K562 (cell line): ENCODE results near the gene POT1. TPM values are rescaled to one million over a fixed set of nuclear protein-coding genes. Genes with fewer than 3 reads are reported as not detected.

ENCODE experiments used
- ATAC-seq: fragments of 200-7000 bp; cut with Tn5 transposase; 3 replicates; pipeline ENCODE4 v1.9.1; 2020; ENCODE audit warnings: moderate library complexity
- BruUV-seq: library from RNA; stranded (reverse); fragments of 400-500 nt; replicated peaks from 2 replicates; lab custom pipeline; 2021; lab: Mats Ljungman, UMichigan
- CTCF ChIA-PET: fragments of 300-600 bp; formaldehyde crosslinking; extraction: SDS; loops from one replicate; lab custom pipeline; 2021; ENCODE audit warnings: low intra/inter-chr PET ratio; lab: Yijun Ruan, JAX
- POLR2A ChIA-PET: fragments of 300-600, 350-650 bp; sonication (Branson Sonifier 250); formaldehyde crosslinking; extraction: SDS; loops from one replicate; lab custom pipeline; 2021; ENCODE audit warnings: antibody characterized with exemption, inconsistent platforms; lab: Yijun Ruan, JAX
- DNase-seq, 4 experiments: peaks; one replicate each; pipeline versions ENCODE4 v3.0.0 to v3.0.0-alpha.2; 2011 to 2018; ENCODE audit warnings: low spot score in 3 of 4, mixed read lengths in 3 of 4; ENCODE audit errors: extremely low read depth in 1 of 4
- FAIRE-seq: peaks from 2 replicates; lab custom pipeline; 2011; peaks lifted over from hg19 to GRCh38; lab: Jason Lieb, UNC
- H2AFZ ChIP-seq: 2 replicates; pipeline ENCODE4 v1.6.0; 2011; ENCODE audit warnings: low read depth, low read length, control low read depth, inconsistent platforms
- H3K27ac ChIP-seq: fragments of 200-600 bp; 3 replicates; pipeline ENCODE4 v1.8.0; 2011; ENCODE audit warnings: low read depth, mild to moderate bottlenecking, control low read depth, inconsistent platforms, low read length, moderate library complexity, mixed read lengths; ENCODE audit errors: extremely low read depth
- H3K27me3 ChIP-seq, 2 experiments: fragments of 300-600 bp in 1 of 2; 2 replicates in 1 of 2; 3 replicates in 1 of 2; pipeline versions ENCODE4 v1.6.0 to v1.8.0; 2011; ENCODE audit warnings: inconsistent platforms in 2 of 2, low read length in 2 of 2, mild to moderate bottlenecking in 1 of 2, mixed read lengths in 1 of 2, moderate library complexity in 1 of 2; ENCODE audit not compliant: control insufficient read depth in 2 of 2, insufficient read depth in 2 of 2
- H3K36me3 ChIP-seq: fragments of 300-600 bp; 3 replicates; pipeline ENCODE4 v1.8.0; 2011; ENCODE audit warnings: mild to moderate bottlenecking, low read length, inconsistent platforms; ENCODE audit not compliant: control insufficient read depth, insufficient read depth
- H3K4me1 ChIP-seq, 2 experiments: fragments of 200-600 bp in 1 of 2; replicated peaks in 1 of 2; 2 replicates in 1 of 2; 3 replicates in 1 of 2; pipeline versions ENCODE4 v1.5.1 to v1.8.0; 2011; ENCODE audit warnings: inconsistent platforms in 2 of 2, low read length in 2 of 2, mild to moderate bottlenecking in 1 of 2, mixed read lengths in 1 of 2, moderate library complexity in 1 of 2; ENCODE audit not compliant: control insufficient read depth in 2 of 2, insufficient read depth in 2 of 2
- H3K4me2 ChIP-seq: 2 replicates; pipeline ENCODE4 v1.6.1; 2011; ENCODE audit warnings: low read length, control low read depth, inconsistent platforms, mixed read lengths; ENCODE audit not compliant: insufficient read depth
- H3K4me3 ChIP-seq: fragments of 200-600 bp; sonication (generic), shearing (Covaris generic); 2 replicates; pipeline ENCODE4 v1.5.1; 2016; ENCODE audit warnings: control low read depth, inconsistent platforms
- H3K79me2 ChIP-seq: fragments of 200-600 bp; 3 replicates; pipeline ENCODE4 v1.8.0; 2011; ENCODE audit warnings: low read length, inconsistent platforms; ENCODE audit not compliant: control insufficient read depth, insufficient read depth
- H3K9ac ChIP-seq, 2 experiments: 2 replicates each; pipeline versions ENCODE4 v1.6.0 to v1.6.1; 2011; ENCODE audit warnings: low read depth in 2 of 2, low read length in 2 of 2, control low read depth in 1 of 2, inconsistent platforms in 1 of 2, mild to moderate bottlenecking in 1 of 2, mixed read lengths in 1 of 2; ENCODE audit not compliant: insufficient read depth in 1 of 2
- H3K9me1 ChIP-seq: one replicate; pipeline ENCODE4 v1.6.0; 2011; ENCODE audit warnings: inconsistent platforms, mild to moderate bottlenecking, low read length, moderate library complexity; ENCODE audit not compliant: control insufficient read depth, insufficient read depth
- H3K9me3 ChIP-seq: replicated peaks from 2 replicates; pipeline ENCODE4 v1.5.1; 2011; ENCODE audit warnings: low read depth, low read length, inconsistent platforms; ENCODE audit not compliant: control insufficient read depth, insufficient read depth
- H4K20me1 ChIP-seq: replicated peaks from 2 replicates; pipeline ENCODE4 v1.6.1; 2011; ENCODE audit warnings: low read length, inconsistent platforms, mixed read lengths; ENCODE audit not compliant: control insufficient read depth, insufficient read depth
- CGGBP1 ChIP-seq: fragments of 250-450 bp; sonication (Bioruptor Pico); IDR thresholded peaks from 2 replicates; pipeline ENCODE4 v1.9.0; 2021; ENCODE audit warnings: mild to moderate bottlenecking
- CHD4 ChIP-seq: fragments of 200-600 bp; sonication (generic); IDR thresholded peaks from 3 replicates; pipeline ENCODE4 v1.6.1; 2012; ENCODE audit warnings: low read depth, mild to moderate bottlenecking, mixed read lengths, low read length, inconsistent platforms; ENCODE audit not compliant: insufficient read depth, insufficient replicate concordance, poor library complexity, severe bottlenecking
- NCOA2 ChIP-seq, 2 experiments: fragments of 450-650 bp; IDR thresholded peaks; 2 replicates each; pipeline ENCODE4 v1.6.1; 2018; ENCODE audit warnings: mild to moderate bottlenecking in 2 of 2, moderate library complexity in 1 of 2; ENCODE audit not compliant: partially characterized antibody in 2 of 2
- NFIC ChIP-seq: fragments of 450-650 bp; IDR thresholded peaks from 2 replicates; pipeline ENCODE4 v1.6.1; 2017; ENCODE audit warnings: mild to moderate bottlenecking, inconsistent platforms
- SMC3 ChIP-seq: conservative IDR thresholded peaks from 2 replicates; pipeline ENCODE4 v1.6.1; 2011; ENCODE audit warnings: low read depth, low read length, improper control_type of control experiment; ENCODE audit not compliant: insufficient read depth
- ZEB2 ChIP-seq: fragments of 450-650 bp; IDR thresholded peaks from 2 replicates; pipeline ENCODE4 v1.6.1; 2016
- ZNF644 ChIP-seq: fragments of 200-800 bp; sonication (Bioruptor generic); IDR thresholded peaks from 2 replicates; pipeline ENCODE4 v1.6.1; 2016; ENCODE audit warnings: low read depth, missing genetic modification characterization, missing compliant biosample characterization
- WGBS: fragments of 100-300 bp; shearing (Covaris generic); methylation state at CpG from one replicate; pipeline ENCODE4 v1.1.6; 2016; ENCODE audit warnings: low coverage, mixed read lengths; ENCODE audit not compliant: insufficient coverage; ENCODE audit errors: missing lambda C conversion rate; 5-methylcytosine and 5-hydroxymethylcytosine counted together
- in situ Hi-C: fragments of 300-500 bp; cut with MboI; formaldehyde crosslinking; loops from 4 replicates; pipeline ENCODE4 v1.15.0; 2018; ENCODE audit warnings: inconsistent platforms, mixed read lengths
- intact Hi-C: fragments of 100-400 bp; cut with micrococcal nuclease; formaldehyde crosslinking; loops from 2 replicates; pipeline ENCODE4 v1.14.2; 2022
- polyA plus RNA-seq, 8 experiments: library from polyadenylated mRNA; depleted of rRNA in 4 of 8; stranded (reverse) in 5 of 8; unstranded in 3 of 8; fragments of >200 nt; fragmentation: Nextera tagmentation in 2 of 8; fragmentation: Illumina TruSeq in 1 of 8; extraction: Ambion mirVana in 2 of 8; extraction: Trizol in 1 of 8; gene quantifications; 2 replicates each; pipeline versions ENCODE4 v1.2.1 to v1.2.3, GENCODE V29; 2011 to 2014; ENCODE audit warnings: inconsistent platforms in 1 of 8, missing spikeins in 1 of 8
- total RNA-seq, 7 experiments: library from RNA; depleted of rRNA in 6 of 7; stranded (reverse); fragments of >200 nt in 6 of 7; fragmentation: Illumina TruSeq in 2 of 7; extraction: Trizol in 2 of 7; gene quantifications; 2 replicates each; pipeline versions ENCODE4 v1.2.1 to v1.2.3, GENCODE V29; 2011 to 2021; ENCODE audit warnings: low replicate concordance in 1 of 7
- TF ChIP-seq, protein P1 (sequence below): fragments of 250-450 bp; sonication (Bioruptor Pico); IDR thresholded peaks from 2 replicates; pipeline ENCODE4 v1.4.0; 2020
- TF ChIP-seq, protein P2 (sequence below), 2 experiments: fragments of 200-800 bp in 1 of 2; sonication (Bioruptor generic) in 1 of 2; sonication (generic) in 1 of 2; formaldehyde crosslinking in 1 of 2; IDR thresholded peaks in 1 of 2; conservative IDR thresholded peaks in 1 of 2; 2 replicates each; pipeline versions ENCODE4 v1.5.0 to v1.6.1; 2016 to 2020; ENCODE audit warnings: missing compliant biosample characterization in 1 of 2, missing genetic modification characterization in 1 of 2, missing genetic modification reagents in 1 of 2

The POT1 gene
- total and polyA plus RNA-seq, 9 of the 15 experiments (the other 6 are each of a cell fraction or from before 2014, with no cell fraction given) = 37.9 to 140 (median 63.6) TPM

DNA sequence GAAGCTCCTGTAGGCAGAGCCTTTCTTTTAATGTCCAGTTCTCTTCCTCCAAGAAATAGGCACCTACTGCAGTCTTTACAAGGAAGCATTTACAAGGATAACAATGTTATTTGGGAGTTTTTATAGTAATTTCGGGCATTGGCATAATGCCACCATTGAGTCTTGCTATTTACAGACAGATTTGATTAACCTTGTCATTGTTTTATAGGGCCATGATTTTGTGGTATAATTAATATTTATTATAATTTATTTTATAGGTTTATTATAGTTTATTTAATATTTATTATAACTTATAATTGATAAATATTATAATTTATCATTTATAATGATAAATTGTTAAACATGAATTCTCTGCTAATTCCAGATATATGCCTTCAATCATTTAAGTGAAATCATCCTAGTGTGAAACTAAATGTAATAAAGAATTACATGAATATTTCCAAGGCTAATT lies 573 bp upstream of the POT1 start:
- no peaks in the 10 kb centered on the region for H3K9me3 ChIP-seq
- peak overlapping the region; percentile 87 for H2AFZ ChIP-seq
- peak overlapping the region; percentile 82 for H3K27ac ChIP-seq
- FAIRE-seq (no peak), ATAC-seq (no peak), DNase-seq (no peak)
- H3K9ac ChIP-seq = peak overlapping the region; percentile 82 to 91; a peak in 3 of 4 replicates
- 0% methylated on average over 1 of the region's 1 CpG for WGBS
- peaks cover 18% of the 10 kb centered on the region; the same call in 1 of the 3 replicates for H3K36me3 ChIP-seq
- intact Hi-C loops (no loop called here), in situ Hi-C loops (no loop called here)
- H3K4me3 ChIP-seq = peak overlapping the region; percentile 60
- H3K27me3 ChIP-seq = no peaks in the 10 kb centered on the region
- H4K20me1 ChIP-seq = no peaks in the 10 kb centered on the region
- ChIA-PET CTCF (no interaction called here), POLR2A (interaction anchor here (0.6 to 1.9 kb wide), 8 partner anchors 9 to 48 kb away, joined by 3 to 8 read pairs (median 4); no protein-coding TSS in a partner anchor)
- H3K79me2 ChIP-seq = peaks cover 43% of the 10 kb centered on the region
- H3K4me2 ChIP-seq = peak overlapping the region; percentile 93
- TSS peak; percentile 87 for BruUV-seq
- no peaks in the 10 kb centered on the region for H3K9me1 ChIP-seq
- peaks cover 3% of the 10 kb centered on the region in 2 experiments; a peak in 1 of 5 replicates for H3K4me1 ChIP-seq
- TF ChIP-seq NFIC = peak; percentile 89
- no peak for TF ChIP-seq CHD4
- 0 out of 2 replicates have a peak, but pooled peaks have one; percentile 33 for TF ChIP-seq CGGBP1
- peak in 1 of 2 experiments; percentile 35 for TF ChIP-seq NCOA2 (IDR thresholded peaks at IDR 0.05; ENCODE audit: partially characterized antibody in 2 of 2)
- TF ChIP-seq, protein P1, sequence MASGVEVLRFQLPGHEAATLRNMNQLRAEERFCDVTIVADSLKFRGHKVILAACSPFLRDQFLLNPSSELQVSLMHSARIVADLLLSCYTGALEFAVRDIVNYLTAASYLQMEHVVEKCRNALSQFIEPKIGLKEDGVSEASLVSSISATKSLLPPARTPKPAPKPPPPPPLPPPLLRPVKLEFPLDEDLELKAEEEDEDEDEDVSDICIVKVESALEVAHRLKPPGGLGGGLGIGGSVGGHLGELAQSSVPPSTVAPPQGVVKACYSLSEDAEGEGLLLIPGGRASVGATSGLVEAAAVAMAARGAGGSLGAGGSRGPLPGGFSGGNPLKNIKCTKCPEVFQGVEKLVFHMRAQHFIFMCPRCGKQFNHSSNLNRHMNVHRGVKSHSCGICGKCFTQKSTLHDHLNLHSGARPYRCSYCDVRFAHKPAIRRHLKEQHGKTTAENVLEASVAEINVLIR (CRISPR knock-in tag) = no peak
- TF ChIP-seq ZEB2 = no peak
- TF ChIP-seq SMC3 = no peak
- TF ChIP-seq, protein P2, sequence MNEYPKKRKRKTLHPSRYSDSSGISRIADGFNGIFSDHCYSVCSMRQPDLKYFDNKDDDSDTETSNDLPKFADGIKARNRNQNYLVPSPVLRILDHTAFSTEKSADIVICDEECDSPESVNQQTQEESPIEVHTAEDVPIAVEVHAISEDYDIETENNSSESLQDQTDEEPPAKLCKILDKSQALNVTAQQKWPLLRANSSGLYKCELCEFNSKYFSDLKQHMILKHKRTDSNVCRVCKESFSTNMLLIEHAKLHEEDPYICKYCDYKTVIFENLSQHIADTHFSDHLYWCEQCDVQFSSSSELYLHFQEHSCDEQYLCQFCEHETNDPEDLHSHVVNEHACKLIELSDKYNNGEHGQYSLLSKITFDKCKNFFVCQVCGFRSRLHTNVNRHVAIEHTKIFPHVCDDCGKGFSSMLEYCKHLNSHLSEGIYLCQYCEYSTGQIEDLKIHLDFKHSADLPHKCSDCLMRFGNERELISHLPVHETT (CRISPR knock-in tag; conservative IDR thresholded peaks at IDR 0.05 in 1 of 2, IDR thresholded peaks at IDR 0.05 in 1 of 2) = 0 out of 4 replicates have a peak, but pooled peaks of 1 of the 2 experiments have one; percentile 27
- 0 out of 2 replicates have a peak, but pooled peaks have one; percentile 5 for TF ChIP-seq ZNF644
